ENCODE data around the gene MRPS5. TPM values are rescaled to one million over a fixed set of nuclear protein-coding genes. Genes with fewer than 3 reads are reported as not detected.
"Not testable (repeated sequence)": the region's sequence is repeated elsewhere in the genome, so short reads cannot be mapped to it uniquely, and the experiment has no call there.

MRPS5 gene
- total RNA-seq, 1 donor from 2014 or later = 88.2 TPM

DNA sequence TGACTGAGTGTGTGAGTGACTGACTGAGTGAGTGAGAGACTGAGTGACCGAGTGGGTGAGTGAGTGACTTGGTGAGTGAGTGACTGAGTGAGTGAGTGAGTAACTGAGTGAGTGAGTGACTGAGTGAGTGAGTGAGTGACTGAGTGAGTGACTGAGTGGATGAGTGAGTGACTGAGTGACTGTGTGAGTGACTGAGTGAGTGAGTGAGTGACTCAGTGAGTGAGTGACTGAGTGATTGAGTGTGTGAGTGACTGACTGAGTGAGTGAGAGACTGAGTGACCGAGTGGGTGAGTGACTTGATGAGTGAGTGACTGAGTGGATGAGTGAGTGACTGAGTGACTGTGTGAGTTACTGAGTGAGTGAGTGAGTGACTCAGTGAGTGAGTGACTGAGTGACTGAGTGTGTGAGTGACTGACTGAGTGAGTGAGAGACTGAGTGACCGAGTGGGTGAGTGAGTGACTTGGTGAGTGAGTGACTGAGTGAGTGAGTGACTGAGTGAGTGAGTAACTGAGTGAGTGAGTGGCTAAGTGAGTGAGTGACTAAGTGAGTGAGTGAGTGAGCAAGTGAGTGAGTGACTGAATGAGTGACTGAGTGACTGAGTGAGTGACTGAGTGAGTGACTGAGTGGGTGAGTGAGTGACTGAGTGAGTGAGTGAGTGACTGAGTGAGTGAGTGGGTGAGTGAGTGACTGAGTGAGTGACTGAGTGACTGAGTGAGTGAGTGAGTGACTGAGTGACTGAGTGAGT lies 83.6 kb downstream of the MRPS5 start:
- ATAC-seq; intact Hi-C loops (cut with micrococcal nuclease): not testable (repeated sequence)

DNA sequence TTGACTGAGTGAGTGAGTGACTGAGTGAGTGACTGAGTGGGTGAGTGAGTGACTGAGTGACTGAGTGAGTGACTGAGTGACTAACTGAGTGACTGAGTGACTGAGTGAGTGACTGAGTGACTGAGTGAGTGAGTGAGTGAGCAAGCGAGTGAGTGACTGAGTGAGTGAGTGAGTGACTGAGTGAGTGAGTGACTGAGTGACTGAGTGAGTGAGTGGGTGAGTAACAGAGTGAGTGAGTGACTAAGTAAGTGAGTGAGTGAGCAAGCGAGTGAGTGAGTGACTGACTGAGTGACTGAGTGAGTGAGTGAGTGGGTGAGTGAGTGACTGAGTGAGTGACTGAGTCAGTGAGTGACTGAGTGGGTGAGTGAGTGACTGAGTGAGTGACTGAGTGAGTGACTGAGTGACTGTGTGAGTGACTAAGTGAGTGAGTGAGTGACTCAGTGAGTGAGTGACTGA lies 84.2 kb downstream of the MRPS5 start:
- no peak for ATAC-seq
- intact Hi-C loops (cut with micrococcal nuclease) = no loop called here
- DNase-seq = no peak

More for the DNA sequence above, 83.6 kb downstream of the MRPS5 start:
- not testable (repeated sequence) for DNase-seq

DNA sequence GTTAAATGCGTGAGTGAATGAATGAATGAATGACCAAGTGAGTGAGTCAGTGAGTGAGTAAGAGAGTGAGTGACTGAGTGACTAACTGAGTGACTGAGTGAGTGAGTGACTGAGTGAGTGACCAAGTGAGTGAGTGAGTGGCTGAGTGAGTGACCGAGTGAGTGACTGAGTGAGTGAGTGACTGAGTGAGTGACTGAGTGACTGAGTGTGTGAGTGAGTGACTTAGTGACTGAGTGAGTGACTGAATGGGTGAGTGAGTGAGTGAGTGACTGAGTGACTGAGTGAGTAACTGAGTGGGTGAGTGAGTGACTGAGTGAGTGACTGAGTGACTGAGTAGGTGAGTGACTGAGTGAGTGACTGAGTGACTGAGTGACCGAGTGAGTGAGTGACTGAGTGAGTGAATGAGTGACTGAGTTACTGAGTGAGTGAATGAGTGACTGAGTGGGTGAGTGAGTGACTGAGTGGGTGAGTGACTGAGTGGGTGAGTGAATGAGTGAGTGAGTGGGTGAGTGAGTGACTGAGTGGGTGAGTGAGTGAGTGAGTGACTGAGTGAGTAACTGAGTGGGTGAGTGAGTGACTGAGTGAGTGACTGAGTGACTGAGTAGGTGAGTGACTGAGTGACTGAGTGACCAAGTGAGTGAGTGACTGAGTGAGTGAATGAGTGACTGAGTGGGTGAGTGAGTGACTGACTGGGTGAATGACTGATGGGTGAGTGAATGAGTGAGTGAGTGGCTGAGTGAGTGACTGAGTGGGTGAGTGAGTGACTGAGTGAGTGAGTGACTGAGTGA lies 84.8 kb downstream of the MRPS5 start:
- ATAC-seq (no peak), DNase-seq (no peak)
- intact Hi-C loops (cut with micrococcal nuclease) = no loop called here

Other genes with a start within 250 kb of the MRPS5 start
- gene MAL, start 96.1 kb downstream of the MRPS5 start, total RNA-seq = 3.9 TPM
- 15.4 TPM for gene ZNF514, start 38.0 kb upstream of the MRPS5 start, total RNA-seq
- 3.6 TPM for gene ZNF2, start 44.0 kb upstream of the MRPS5 start, total RNA-seq
- gene ZNF892, start 85.7 kb upstream of the MRPS5 start, total RNA-seq = 3.0 TPM
- 0.35 TPM for gene PROM2, start 152.6 kb upstream of the MRPS5 start, total RNA-seq
- 5.3 TPM for gene KCNIP3, start 175.5 kb upstream of the MRPS5 start, total RNA-seq

Measured in left ventricle myocardium superior (tissue), 1 donor.